Activated CD4-positive, CD25-positive, alpha-beta regulatory T cell treated with anti-CD3 and anti-CD28 coated beads, Interleukin-2, amount 50 U/mL, for 24 hours (primary cell): ENCODE data around the gene MICAL3.
"Not testable (repeated sequence)": the region's sequence is repeated elsewhere in the genome, so short reads cannot be mapped to it uniquely, and the experiment has no call there.

Experiments used
- ATAC-seq, 2 donors: fragments of 150-1000 bp; cut with Tn5 transposase; one replicate each; pipeline ENCODE4 v1.10.0; 2021; ENCODE audit warnings: mild to moderate bottlenecking in 1 of 2, moderate library complexity in 1 of 2

Gene MICAL3

DNA sequence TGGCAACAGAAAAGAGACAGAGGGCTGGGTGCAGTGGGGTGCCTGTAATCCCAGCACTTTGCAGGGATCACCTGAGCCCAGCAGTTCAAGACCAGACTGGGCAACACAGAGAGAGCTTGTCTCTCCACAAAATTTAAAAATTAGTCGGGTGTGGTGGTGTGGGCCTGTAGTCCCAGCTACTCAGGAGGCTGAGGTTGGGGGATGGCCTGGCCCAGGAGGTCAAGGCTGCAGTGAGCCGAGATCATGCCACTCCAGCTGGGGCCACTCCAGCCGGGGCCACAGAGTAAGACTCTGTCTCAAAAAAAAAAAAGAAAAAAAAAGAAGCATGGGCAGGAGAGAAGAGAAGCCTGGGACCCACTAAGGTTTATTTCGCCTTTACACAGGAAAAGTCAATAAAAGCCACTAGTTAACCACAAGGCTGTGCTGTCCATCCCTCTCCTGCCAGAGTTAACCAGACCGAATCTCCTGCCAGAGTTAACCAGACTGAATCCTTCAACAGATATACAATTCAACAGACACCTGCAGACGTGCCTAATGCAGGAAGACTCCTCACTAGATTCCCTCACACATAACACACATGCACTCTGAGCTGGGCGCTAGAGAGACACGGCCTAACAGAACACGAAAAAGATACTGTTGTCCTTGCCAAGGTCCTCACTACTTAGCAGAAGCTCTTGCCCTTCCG is 29.8 kb downstream of the MICAL3 start:
- ATAC-seq: no peak

DNA sequence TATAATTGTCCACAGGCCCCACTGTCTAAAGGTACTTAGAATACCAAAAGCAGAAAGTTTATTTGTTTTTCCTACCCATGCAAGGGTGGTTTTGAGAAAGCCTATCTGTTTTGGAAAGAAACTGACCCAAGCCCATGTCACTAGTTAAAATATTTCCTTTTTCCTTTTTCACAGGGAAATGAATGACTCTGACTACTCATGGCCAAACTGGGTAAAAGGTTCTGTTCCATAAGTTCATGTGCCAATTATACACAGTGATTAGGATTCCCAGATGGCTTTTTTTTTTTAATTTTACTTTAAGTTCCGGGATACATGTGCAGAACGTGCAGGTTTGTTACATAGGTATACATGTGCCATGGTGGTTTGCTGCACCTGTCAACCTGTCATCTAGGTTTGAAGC is 31.4 kb downstream of the MICAL3 start:
- ATAC-seq: not testable (repeated sequence)

DNA sequence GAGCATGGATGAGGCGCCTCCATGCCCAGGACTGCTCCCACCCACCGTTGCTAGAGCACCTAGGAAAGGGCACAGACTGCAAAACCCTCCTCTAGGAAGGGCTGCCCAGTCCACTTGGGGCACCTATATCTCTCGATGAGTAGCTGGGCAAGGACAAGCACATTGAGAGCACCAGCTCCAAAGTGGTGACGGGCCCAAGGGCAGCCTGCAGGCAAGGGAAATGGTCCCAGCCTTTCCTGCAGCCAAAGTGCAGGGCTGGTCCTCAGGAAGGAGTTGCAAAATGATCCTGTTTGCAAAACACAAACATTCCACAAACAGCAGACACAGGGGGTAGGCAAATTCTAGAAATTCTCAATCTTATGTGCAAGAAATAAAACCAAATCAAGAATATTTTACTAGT is 32.4 kb downstream of the MICAL3 start:
- not testable (repeated sequence) for ATAC-seq

- ATAC-seq: peak in 1 of 2 donors; percentile 8
Measured at GRCh38 chr22:17990942-17991341, 33.4 kb downstream of the MICAL3 start.

DNA sequence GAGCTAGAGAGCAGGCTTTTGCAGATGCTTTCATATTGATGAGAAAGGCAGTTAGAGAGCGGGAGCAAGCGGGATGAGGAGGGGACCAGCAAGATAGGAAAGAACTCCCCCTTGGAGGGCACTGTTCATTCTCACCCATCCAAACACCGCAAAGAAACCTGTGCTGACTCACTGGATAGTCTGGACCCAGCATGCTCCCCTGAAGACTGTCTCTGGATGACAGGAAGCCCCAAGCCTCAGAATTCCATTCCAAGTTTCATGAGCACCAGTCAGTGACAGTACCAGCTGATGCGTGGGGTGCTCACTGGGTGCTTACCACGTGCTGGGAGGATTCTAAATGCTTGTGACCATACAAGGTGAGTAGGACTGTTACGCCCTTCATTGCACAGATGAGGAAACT is 34.2 kb downstream of the MICAL3 start:
- ATAC-seq: no peak

DNA sequence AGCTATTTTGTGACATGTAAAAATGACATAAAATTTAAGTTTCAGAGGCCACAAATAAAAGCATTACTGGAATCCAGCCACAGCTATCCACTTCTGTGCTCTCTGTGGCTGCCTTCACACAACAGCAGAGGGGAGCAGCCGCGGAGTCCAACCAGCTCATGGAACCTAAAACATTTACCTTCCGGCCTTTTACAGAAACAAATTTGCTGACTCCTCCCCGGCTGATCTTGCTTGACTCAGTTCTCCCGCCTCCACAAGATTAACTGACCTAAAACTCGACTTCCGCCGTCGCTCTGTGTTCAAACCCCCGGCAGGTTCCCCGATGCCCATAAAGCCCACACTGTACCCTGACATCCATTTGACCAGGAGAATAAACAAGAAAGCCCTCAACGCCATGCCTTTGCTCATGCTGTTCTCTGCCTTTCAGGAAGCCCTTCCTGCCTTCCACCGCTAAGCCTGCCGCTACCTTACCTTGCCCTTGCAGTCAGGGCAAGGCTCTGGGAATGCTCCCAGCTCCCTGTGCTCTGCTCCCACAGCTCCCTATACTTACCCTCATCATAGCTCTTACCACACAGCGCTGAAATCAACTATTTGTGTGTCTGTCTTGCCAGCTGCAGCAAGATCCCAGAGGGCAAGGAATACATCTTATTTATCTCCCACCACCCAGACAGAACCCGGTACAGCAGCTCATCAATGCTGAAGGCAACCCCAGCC is 35.4 kb downstream of the MICAL3 start:
- no peak for ATAC-seq

GRCh38 chr22:17985606-17986005 is 38.8 kb downstream of the MICAL3 start:
- ATAC-seq: no peak

GRCh38 chr22:17985071-17985470 is 39.3 kb downstream of the MICAL3 start:
- not testable (repeated sequence) for ATAC-seq

DNA sequence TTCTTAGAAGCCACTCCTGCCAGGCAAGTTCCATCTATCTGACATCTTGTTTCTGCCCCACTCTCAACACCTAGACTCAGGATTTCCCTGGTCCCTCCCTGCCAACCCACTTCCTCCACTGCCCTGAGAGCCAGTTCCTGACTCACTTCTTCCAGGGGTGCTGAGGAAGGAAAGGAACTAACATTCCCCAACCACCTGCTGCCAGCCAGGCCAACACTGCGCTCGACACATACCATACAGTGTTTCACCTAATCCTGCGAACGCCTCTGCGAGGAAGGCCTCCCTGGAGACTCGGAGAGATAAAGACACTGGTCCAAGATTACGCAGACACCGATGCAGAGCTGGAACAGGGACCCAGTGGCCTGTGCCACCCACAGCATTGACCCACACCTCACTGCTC is 40.2 kb downstream of the MICAL3 start:
- ATAC-seq: no peak

DNA sequence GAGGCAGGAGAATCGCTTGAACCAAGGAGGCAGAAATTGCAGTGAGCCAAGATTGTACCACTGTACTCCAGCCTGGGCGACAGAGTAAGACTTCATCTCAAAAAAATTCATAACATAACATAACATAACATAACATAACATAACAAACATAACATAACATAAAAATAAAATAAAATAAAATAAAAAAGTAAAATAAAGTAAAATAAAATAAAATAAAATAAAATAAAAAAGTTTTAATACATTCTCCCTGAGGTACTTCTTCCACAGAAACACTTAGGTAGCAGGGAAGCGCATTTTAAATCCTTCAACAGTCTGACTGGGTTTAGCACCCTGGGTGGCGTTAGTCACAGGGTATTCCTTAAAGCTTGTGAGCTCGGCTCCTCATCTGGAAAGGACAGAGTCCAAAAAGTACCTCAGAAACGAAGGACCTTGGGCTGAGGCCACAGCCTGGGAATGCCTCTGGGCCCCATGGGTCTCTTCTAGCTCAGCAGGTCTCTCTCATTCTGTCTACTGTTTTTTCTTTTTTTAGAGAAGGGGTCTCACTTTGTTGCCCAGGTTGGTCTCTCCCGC is 41.7 kb downstream of the MICAL3 start:
- no peak for ATAC-seq

GRCh38 chr22:17981497-17981896 is 42.9 kb downstream of the MICAL3 start:
- no peak for ATAC-seq

DNA sequence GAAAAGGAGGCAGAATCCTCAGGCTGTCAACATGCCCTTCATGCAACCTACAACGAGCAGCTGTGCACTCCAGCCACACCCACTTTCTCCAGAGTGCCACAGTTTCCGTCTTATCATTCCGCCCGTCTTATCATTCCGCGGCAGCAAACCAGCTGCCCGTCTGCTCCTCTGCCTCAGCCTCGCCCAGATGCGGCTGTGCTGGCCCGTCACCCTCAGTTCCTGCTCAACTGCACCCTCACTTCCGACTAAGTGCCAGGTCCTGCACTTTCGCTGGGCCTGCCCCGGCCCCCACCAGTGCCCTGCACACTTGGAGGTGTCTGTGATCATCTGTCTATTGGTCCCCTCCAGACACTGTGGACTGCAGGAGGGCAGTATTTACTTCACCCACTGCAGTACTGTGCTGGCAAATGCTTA is 43.7 kb downstream of the MICAL3 start:
- ATAC-seq: peak; percentile 63 to 84

- ATAC-seq: no peak
Measured at GRCh38 chr22:17980015-17980590, 44.3 kb downstream of the MICAL3 start.

DNA sequence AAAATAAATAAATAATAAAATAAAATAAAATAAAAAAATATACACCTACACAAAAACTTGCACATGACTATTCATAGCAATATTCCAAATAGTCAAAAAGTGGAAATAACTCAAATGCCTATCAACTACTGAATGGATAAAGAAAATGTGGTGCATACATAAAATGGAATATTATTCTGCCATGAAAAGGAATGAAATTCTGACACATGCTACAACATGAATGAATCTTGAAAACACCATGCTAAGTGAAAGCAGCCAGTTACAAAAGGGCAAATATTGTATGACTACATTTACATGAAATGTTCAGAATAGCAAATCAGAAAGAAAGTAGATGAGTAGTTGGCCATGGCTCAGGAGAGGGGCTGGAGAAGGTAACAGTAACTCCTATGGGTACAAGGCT is 46.3 kb downstream of the MICAL3 start:
- no peak for ATAC-seq

DNA sequence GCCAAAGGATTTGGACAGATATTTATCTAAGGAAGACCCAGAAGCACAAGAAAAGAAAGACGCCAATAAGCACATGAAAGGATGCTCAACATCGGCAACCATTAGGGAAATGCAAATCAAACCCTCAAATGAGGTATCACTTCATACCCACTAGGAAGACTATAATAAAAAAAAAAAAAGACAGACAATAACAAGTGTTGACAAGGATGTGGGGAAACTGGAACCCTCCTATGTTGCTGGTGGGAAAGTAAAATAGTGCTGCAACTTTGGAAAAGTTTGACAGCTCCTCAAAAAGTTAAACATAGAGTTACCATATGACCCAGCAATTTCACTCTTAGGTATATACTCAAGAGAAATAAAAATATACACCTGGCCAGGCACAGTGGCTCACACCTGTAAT is 47.0 kb downstream of the MICAL3 start:
- ATAC-seq: no peak

- ATAC-seq: no peak
Measured at GRCh38 chr22:17976121-17976520, 48.2 kb downstream of the MICAL3 start.

GRCh38 chr22:17974703-17975372 is 49.5 kb downstream of the MICAL3 start:
- no peak for ATAC-seq

- no peak for ATAC-seq
Measured at GRCh38 chr22:17974087-17974486, 50.3 kb downstream of the MICAL3 start.

DNA sequence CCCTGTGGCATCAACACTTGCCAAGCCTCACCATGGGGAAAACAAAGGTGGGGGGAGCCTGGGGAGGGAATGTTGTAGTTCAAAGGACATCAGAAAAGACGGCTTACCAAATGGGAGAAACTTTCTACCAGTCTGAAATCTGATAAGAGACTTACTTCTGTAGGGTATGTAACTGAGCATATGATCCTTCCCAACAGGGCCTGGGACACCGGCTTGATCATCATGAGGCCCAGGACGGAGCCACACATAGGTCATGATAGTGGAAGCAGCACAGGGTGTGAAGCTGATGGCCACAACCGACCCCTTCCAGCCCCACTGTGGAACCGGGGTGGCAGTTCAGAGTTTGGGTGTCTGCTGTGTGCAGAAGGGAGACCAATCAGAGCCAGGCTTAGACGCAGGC is 51.1 kb downstream of the MICAL3 start:
- ATAC-seq: no peak

- no peak for ATAC-seq
Measured at GRCh38 chr22:17972385-17973191, 51.8 kb downstream of the MICAL3 start.

DNA sequence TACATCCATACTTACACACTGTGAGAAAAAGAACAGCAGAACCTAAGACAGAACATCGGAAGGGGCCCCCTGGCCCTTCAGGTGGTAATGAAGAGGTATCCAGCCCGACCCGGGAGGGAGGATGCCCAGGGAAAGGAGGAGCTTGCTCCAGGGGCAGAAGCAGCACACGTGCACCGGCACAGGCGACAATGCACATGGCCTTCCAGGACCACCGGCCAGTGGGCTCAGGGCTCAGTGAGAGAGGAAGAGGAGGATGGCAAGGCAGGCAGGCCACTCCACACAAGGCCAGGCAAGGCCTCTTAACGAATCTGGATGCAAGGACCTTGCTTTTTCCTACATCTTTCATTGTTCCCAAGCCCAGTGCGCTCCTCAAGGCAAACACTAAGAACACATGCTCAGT is 52.6 kb downstream of the MICAL3 start:
- ATAC-seq: no peak

DNA sequence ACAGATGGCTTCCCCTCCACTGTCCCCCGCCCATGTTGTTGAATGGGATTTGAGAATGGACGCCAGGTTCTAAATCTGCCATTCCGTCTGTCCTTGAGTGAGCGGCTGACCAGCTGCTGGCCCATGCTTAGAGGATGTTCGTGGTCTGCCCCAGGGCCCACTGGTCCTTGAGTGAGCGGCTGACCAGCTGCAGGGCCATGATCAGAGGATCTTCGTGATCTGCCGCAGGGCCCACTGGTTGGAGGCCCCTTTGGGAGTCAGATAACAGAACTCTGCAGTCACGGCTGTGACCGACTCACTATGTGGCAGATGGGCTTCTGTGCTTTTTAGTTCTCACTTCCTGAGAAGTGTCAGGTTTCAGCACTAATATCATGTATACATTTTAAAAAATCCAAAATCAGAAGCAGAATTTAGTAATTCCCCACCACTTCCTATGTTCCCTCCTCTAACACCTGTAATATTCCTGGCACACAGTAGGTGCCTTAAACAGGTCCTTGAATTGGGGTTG is 54.1 kb downstream of the MICAL3 start:
- no peak for ATAC-seq
